NCI-H2171 (cell line): Measurements from ENCODE around the gene PLK4.
"Not testable (repeated sequence)": the region's sequence is repeated elsewhere in the genome, so short reads cannot be mapped to it uniquely, and the experiment has no call there.

Source experiments
- DNase-seq: peaks from one replicate; lab custom pipeline; 2025; lab: John Stamatoyannopoulos, UW

The PLK4 gene

GRCh38 chr4:127905029-127905428, 24.3 kb downstream of the PLK4 start:
- no peak for DNase-seq

GRCh38 chr4:127916512-127916911, 35.8 kb downstream of the PLK4 start:
- no peak for DNase-seq

GRCh38 chr4:127917151-127917550, 36.5 kb downstream of the PLK4 start:
- no peak for DNase-seq

GRCh38 chr4:127920521-127920920, 39.8 kb downstream of the PLK4 start:
- DNase-seq, result no peak

GRCh38 chr4:127922226-127922625, 41.5 kb downstream of the PLK4 start:
- DNase-seq, result no peak

GRCh38 chr4:127925720-127926119, 45.0 kb downstream of the PLK4 start:
- DNase-seq, result not testable (repeated sequence)

- no peak for DNase-seq
These were observed 49.5 kb downstream of the PLK4 start for GRCh38 chr4:127930175-127930574.

- DNase-seq, result not testable (repeated sequence)
These were observed 51.1 kb downstream of the PLK4 start for GRCh38 chr4:127931836-127932235.

- no peak for DNase-seq
These were observed 56.3 kb downstream of the PLK4 start for GRCh38 chr4:127936974-127937373.
